HG03342 (cell line): ENCODE results near the gene DLG2.

Source experiments
- ATAC-seq: cut with Tn5 transposase; IDR thresholded peaks from one replicate; pipeline ENCODE4 v1.9.1; 2021; ENCODE audit warnings: mild to moderate bottlenecking, moderate library complexity; ENCODE audit not compliant: unreplicated experiment

DLG2 gene

DNA sequence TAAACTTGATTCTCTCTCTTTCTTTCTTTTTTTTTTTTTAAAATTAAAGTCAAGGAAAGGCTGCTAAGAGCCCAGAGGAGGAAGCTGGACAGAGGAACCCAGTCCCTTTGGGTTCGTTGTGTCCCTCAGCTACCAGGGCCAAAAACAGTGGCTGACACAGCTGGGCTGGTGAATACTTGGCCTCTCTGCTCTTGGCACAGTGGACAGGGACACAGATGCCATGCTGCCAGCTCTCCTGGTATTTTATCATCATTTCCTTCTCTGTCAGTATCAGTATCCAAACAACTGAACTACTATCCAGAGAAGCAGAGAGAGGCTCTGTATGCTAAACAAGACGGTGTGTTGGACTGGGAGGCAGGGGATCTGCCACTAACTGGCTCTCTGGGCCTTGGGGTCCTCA lies 2217.3 kb downstream of the DLG2 start:
- no peak for ATAC-seq

DNA sequence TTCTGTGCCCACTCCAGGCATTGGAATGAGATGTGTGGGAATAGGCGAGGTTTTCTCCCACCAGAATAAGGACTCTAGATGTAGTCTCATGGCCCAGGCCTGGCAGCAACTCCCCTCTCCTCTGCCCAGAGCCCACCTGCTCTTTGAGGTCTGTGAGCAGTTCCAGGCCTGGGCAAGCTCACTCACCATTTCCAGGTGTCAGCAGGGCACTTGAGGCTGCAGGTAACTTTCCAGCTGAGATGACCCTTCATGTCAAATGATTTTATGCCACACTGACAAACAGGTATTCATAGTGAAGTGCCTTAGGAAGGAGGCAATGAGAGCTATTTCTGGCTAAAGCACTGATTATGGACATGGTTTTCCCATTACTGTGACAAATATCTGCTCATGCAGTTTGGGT lies 2217.7 kb downstream of the DLG2 start:
- no peak for ATAC-seq

DNA sequence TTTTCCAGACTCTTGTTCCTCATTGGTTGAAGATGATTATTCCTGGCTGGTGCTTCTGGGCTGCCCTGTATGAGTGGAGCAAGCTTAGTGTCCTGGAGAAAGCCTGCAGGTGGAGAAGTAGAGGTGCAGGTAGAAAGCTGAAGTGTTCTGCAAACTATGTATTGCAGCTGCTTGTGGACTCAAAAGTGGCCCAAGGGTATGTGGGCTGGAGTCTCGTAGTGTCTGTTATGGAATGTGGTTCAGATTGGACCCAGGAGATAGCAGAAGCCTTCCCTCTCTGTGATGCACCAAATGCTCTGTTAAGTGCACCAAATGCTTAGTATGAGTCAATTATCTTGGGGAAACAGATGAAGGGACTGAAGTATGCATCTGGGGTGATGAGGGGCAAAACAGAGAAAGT lies 2218.2 kb downstream of the DLG2 start:
- no peak for ATAC-seq
